Activated CD4-positive, alpha-beta memory T cell treated with anti-CD3 and anti-CD28 coated beads for 36 hours (primary cell): ENCODE measurements around the gene CDK10. TPM values are rescaled to one million over a fixed set of nuclear protein-coding genes. Genes with fewer than 3 reads are reported as not detected.
A peak's percentile ranks its signal among the peaks of the same experiment; 100 is the strongest.

Source experiments
- CTCF ChIA-PET: fragments of 350-600 bp; sonication (Branson Sonifier 250); formaldehyde crosslinking; loops from one replicate; lab custom pipeline; 2021; ENCODE audit warnings: antibody characterized with exemption, inconsistent platforms; lab: Charles Lee
- POLR2A ChIA-PET: fragments of 350-600 bp; sonication (Branson Sonifier 250); formaldehyde crosslinking; loops from one replicate; lab custom pipeline; 2021; ENCODE audit warnings: antibody characterized with exemption; lab: Charles Lee
- DNase-seq: peaks from one replicate; pipeline ENCODE4 v3.0.0-alpha.2; 2020
- H3K27ac Mint-ChIP-seq: one replicate; pipeline ENCODE4 v1.8.0; 2021; ENCODE audit warnings: mixed read lengths
- H3K27me3 Mint-ChIP-seq: one replicate; pipeline ENCODE4 v1.8.0; 2021; ENCODE audit warnings: mixed read lengths
- H3K36me3 Mint-ChIP-seq: one replicate; pipeline ENCODE4 v1.8.0; 2021; ENCODE audit warnings: mixed read lengths
- H3K4me1 Mint-ChIP-seq: one replicate; pipeline ENCODE4 v1.8.0; 2021; ENCODE audit warnings: low read depth, mixed read lengths
- H3K4me3 Mint-ChIP-seq: one replicate; pipeline ENCODE4 v1.8.0; 2021; ENCODE audit warnings: mild to moderate bottlenecking, mixed read lengths
- H3K9me3 Mint-ChIP-seq: one replicate; pipeline ENCODE4 v1.8.0; 2021; ENCODE audit warnings: mixed read lengths
- intact Hi-C: fragments of 100-400 bp; cut with micrococcal nuclease; formaldehyde crosslinking; loops from one replicate; pipeline ENCODE4 v1.15.1; 2023
- total RNA-seq, 2 experiments: library from RNA; stranded (reverse); gene quantifications; one replicate each; pipeline ENCODE4 v1.2.3, GENCODE V29; 2021

CDK10 gene
- 10 to 100 TPM; 90.0 to 92.4 TPM for total RNA-seq

GRCh38 chr16:89686520-89687091 is at the start of gene CDK10:
CDK10 (plus strand) TSS chr16:89686689; CDS start chr16:89686711, 22 bp downstream.
- Mint-ChIP-seq H3K4me1 (peaks cover 15% of the 10 kb centered on the region), H3K27me3 (no peaks in the 10 kb centered on the region), H3K4me3 (peak within 1 kb of the TSS; percentile 92), H3K36me3 (peaks cover 14% of the 10 kb centered on the region), H3K27ac (peak within 1 kb of the TSS; percentile 90), H3K9me3 (no peaks in the 10 kb centered on the region)
- POLR2A ChIA-PET, result interaction anchor here (1.5 to 2.1 kb wide), 2 partner anchors 14 to 37 kb away, joined by 3 to 12 read pairs; partner anchors contain the start of gene SPATA2L
- peak; percentile 94 for DNase-seq
- CTCF ChIA-PET, result interaction anchor here (0.6 to 2.6 kb wide), 4 partner anchors 13 to 239 kb away, joined by 3 to 31 read pairs (median 8); partner anchors contain the start of gene SPATA2L
- intact Hi-C loops, result loop anchor here (1.0 kb wide), 3 partner anchors 14 to 126 kb away; partner anchors contain the start of gene RPL13

GRCh38 chr16:89637379-89637778 is 49.1 kb upstream of the CDK10 start:
- H3K36me3 Mint-ChIP-seq, result no peaks in the 10 kb centered on the region
- H3K27me3 Mint-ChIP-seq, result no peaks in the 10 kb centered on the region
- no peaks in the 10 kb centered on the region for H3K9me3 Mint-ChIP-seq
- intact Hi-C loops, result no loop called here
- H3K4me3 Mint-ChIP-seq, result no peak overlapping the region
- ChIA-PET CTCF (no interaction called here), POLR2A (no interaction called here)
- H3K4me1 Mint-ChIP-seq, result peaks cover 9% of the 10 kb centered on the region
- no peak for DNase-seq
- no peak overlapping the region for H3K27ac Mint-ChIP-seq

GRCh38 chr16:89638455-89638854 is 48.0 kb upstream of the CDK10 start:
- H3K4me3 Mint-ChIP-seq, result no peak overlapping the region
- no peak for DNase-seq
- H3K27me3 Mint-ChIP-seq, result no peaks in the 10 kb centered on the region

GRCh38 chr16:89639385-89639784 is 47.1 kb upstream of the CDK10 start:
- Mint-ChIP-seq H3K4me3 (no peak overlapping the region), H3K4me1 (peaks cover 9% of the 10 kb centered on the region), H3K9me3 (no peaks in the 10 kb centered on the region), H3K36me3 (no peaks in the 10 kb centered on the region), H3K27ac (no peak overlapping the region), H3K27me3 (no peaks in the 10 kb centered on the region)
- intact Hi-C loops, result no loop called here
- DNase-seq, result no peak
- ChIA-PET CTCF (no interaction called here), POLR2A (no interaction called here)

More at GRCh38 chr16:89638455-89638854, 48.0 kb upstream of the CDK10 start:
- intact Hi-C loops, result no loop called here
- ChIA-PET POLR2A (no interaction called here), CTCF (no interaction called here)
- H3K9me3 Mint-ChIP-seq, result no peaks in the 10 kb centered on the region
- no peak overlapping the region for H3K27ac Mint-ChIP-seq
- peaks cover 9% of the 10 kb centered on the region for H3K4me1 Mint-ChIP-seq
- H3K36me3 Mint-ChIP-seq, result no peaks in the 10 kb centered on the region

- CTCF ChIA-PET, result interaction anchor here (0.7 to 1.7 kb wide), 15 partner anchors 9 to 298 kb away, joined by 3 to 8 read pairs (median 3); partner anchors contain the start of genes CHMP1A, CPNE7 and SPATA33
- Mint-ChIP-seq H3K4me3 (no peak overlapping the region), H3K4me1 (peaks cover 9% of the 10 kb centered on the region), H3K27me3 (no peaks in the 10 kb centered on the region), H3K27ac (no peak overlapping the region), H3K36me3 (peaks cover 12% of the 10 kb centered on the region), H3K9me3 (no peaks in the 10 kb centered on the region)
- no peak for DNase-seq
- intact Hi-C loops, result loop anchor here (2.0 to 5.0 kb wide), 2 partner anchors 39 to 67 kb away; partner anchors contain the start of gene CPNE7
- POLR2A ChIA-PET, result no interaction called here
Measured at GRCh38 chr16:89641458-89642119, 44.9 kb upstream of the CDK10 start.

- Mint-ChIP-seq H3K4me3 (no peak overlapping the region), H3K36me3 (peaks cover 16% of the 10 kb centered on the region), H3K9me3 (no peaks in the 10 kb centered on the region), H3K27me3 (no peaks in the 10 kb centered on the region), H3K27ac (no peak overlapping the region), H3K4me1 (peaks cover 9% of the 10 kb centered on the region)
- intact Hi-C loops, result loop anchor here (5.0 kb wide), 1 partner anchor 40 kb away; no protein-coding TSS in a partner anchor
- DNase-seq, result no peak
- CTCF ChIA-PET, result interaction anchor here (1.4 to 1.7 kb wide), 2 partner anchors 10 to 26 kb away, joined by 3 to 4 read pairs; no protein-coding TSS in a partner anchor
- POLR2A ChIA-PET, result no interaction called here
Measured at GRCh38 chr16:89642574-89642973, 43.9 kb upstream of the CDK10 start.

- ChIA-PET POLR2A (no interaction called here), CTCF (interaction anchor here (1.0 kb wide), 1 partner anchor 70 kb away, joined by 3 read pairs; no protein-coding TSS in a partner anchor)
- no peak for DNase-seq
- no peaks in the 10 kb centered on the region for H3K27me3 Mint-ChIP-seq
- peaks cover 19% of the 10 kb centered on the region for H3K36me3 Mint-ChIP-seq
- no peak overlapping the region for H3K27ac Mint-ChIP-seq
- H3K9me3 Mint-ChIP-seq, result no peaks in the 10 kb centered on the region
- peaks cover 9% of the 10 kb centered on the region for H3K4me1 Mint-ChIP-seq
- no peak overlapping the region for H3K4me3 Mint-ChIP-seq
- intact Hi-C loops, result loop anchor here (5.0 kb wide), 1 partner anchor 42 kb away; no protein-coding TSS in a partner anchor
Measured at GRCh38 chr16:89643769-89644300, 42.7 kb upstream of the CDK10 start.

- H3K36me3 Mint-ChIP-seq, result peaks cover 24% of the 10 kb centered on the region
- ChIA-PET POLR2A (no interaction called here), CTCF (no interaction called here)
- H3K27me3 Mint-ChIP-seq, result no peaks in the 10 kb centered on the region
- no peak overlapping the region for H3K4me3 Mint-ChIP-seq
- no peak overlapping the region for H3K27ac Mint-ChIP-seq
- intact Hi-C loops, result no loop called here
- H3K9me3 Mint-ChIP-seq, result no peaks in the 10 kb centered on the region
- no peak for DNase-seq
- peaks cover 9% of the 10 kb centered on the region for H3K4me1 Mint-ChIP-seq
Measured at GRCh38 chr16:89645122-89645521, 41.4 kb upstream of the CDK10 start.

GRCh38 chr16:89646270-89646669 is 40.2 kb upstream of the CDK10 start:
- H3K27me3 Mint-ChIP-seq, result no peaks in the 10 kb centered on the region
- no peak overlapping the region for H3K27ac Mint-ChIP-seq
- H3K9me3 Mint-ChIP-seq, result no peaks in the 10 kb centered on the region
- peaks cover 2% of the 10 kb centered on the region for H3K4me1 Mint-ChIP-seq
- intact Hi-C loops, result no loop called here
- ChIA-PET POLR2A (no interaction called here), CTCF (no interaction called here)
- H3K4me3 Mint-ChIP-seq, result no peak overlapping the region
- H3K36me3 Mint-ChIP-seq, result peaks cover 25% of the 10 kb centered on the region
- DNase-seq, result no peak

GRCh38 chr16:89646906-89647305 is 39.6 kb upstream of the CDK10 start:
- no peak overlapping the region for H3K27ac Mint-ChIP-seq
- no peaks in the 10 kb centered on the region for H3K9me3 Mint-ChIP-seq
- H3K4me1 Mint-ChIP-seq, result no peaks in the 10 kb centered on the region
- ChIA-PET CTCF (no interaction called here), POLR2A (no interaction called here)
- intact Hi-C loops, result no loop called here
- H3K4me3 Mint-ChIP-seq, result no peak overlapping the region
- peaks cover 25% of the 10 kb centered on the region for H3K36me3 Mint-ChIP-seq
- DNase-seq, result no peak
- H3K27me3 Mint-ChIP-seq, result no peaks in the 10 kb centered on the region

- Mint-ChIP-seq H3K4me1 (peaks cover 18% of the 10 kb centered on the region), H3K9me3 (no peaks in the 10 kb centered on the region), H3K27me3 (no peaks in the 10 kb centered on the region), H3K36me3 (peaks cover 17% of the 10 kb centered on the region), H3K27ac (no peak overlapping the region), H3K4me3 (no peak overlapping the region)
- no peak for DNase-seq
- CTCF ChIA-PET, result interaction anchor here (2.1 kb wide), 1 partner anchor 11 kb away, joined by 6 read pairs; no protein-coding TSS in a partner anchor
- intact Hi-C loops, result no loop called here
- POLR2A ChIA-PET, result no interaction called here
Measured at GRCh38 chr16:89651584-89651983, 34.9 kb upstream of the CDK10 start.

- no peak for DNase-seq
- Mint-ChIP-seq H3K27ac (no peak overlapping the region), H3K27me3 (no peaks in the 10 kb centered on the region), H3K36me3 (peaks cover 10% of the 10 kb centered on the region), H3K4me3 (no peak overlapping the region), H3K4me1 (peaks cover 26% of the 10 kb centered on the region), H3K9me3 (no peaks in the 10 kb centered on the region)
- intact Hi-C loops, result no loop called here
- POLR2A ChIA-PET, result no interaction called here
- CTCF ChIA-PET, result interaction anchor here (2.1 kb wide), 1 partner anchor 46 kb away, joined by 5 read pairs; no protein-coding TSS in a partner anchor
Measured at GRCh38 chr16:89653656-89654295, 32.7 kb upstream of the CDK10 start.
